ENCODE results near the gene SIK2. TPM values are rescaled to one million over a fixed set of nuclear protein-coding genes. Genes with fewer than 3 reads are reported as not detected.

Gene SIK2
- total RNA-seq, 1 experiment from 2014 or later = 13.0 TPM

DNA sequence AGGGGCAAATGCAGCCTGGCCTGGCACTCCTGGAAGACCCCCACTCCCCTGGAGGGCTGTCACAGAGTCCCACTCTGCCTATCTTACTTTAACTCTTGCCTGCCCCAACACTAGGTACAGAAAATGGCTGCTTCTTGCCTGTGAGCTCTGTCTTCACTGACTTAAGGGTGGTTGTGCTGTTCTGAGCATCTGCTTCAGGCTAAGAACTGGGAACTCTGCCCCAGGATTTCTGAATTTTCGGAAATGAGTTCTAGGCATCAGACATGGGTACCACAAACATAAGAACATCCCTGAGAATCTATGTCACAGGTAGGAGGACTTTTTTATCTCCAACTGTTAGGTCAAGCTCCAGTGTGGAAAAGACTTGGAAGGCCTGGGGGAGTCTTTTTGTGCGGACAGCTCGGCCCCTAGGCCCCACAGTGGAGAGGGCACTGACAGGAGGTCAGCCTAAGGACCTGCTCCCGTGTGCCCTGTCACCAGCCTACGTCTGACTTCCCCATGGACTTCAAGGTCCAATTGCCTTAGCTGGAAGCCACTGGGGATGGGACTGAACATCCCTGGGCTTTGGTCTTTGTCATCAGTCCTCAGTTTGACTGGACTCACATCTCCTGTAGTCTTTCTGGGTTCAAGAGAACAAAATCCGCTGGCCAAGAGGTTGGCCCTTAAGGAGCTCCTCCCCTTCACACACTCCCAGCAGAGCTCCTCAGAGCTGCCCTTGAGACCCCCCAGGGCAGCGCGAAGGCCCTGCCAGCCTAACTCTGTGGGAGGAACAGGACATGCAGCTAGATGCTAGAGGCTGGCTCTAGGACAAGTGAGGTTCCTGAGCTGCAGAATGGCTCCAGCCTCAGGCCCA is 132.1 kb downstream of the SIK2 start:
- POLR2A ChIA-PET = no interaction called here
- Histone ChIP-seq H3K9ac (ENCODE audit: low read length) (no peak overlapping the region), H3K4me2 (ENCODE audit: low read length) (no peak overlapping the region), H2AFZ (ENCODE audit: low read depth, low read length, poor library complexity, severe bottlenecking) (no peak overlapping the region), H3K79me2 (ENCODE audit: insufficient read depth, low read length) (no peaks in the 10 kb centered on the region), H3K9me2 (ENCODE audit: insufficient read depth) (no peaks in the 10 kb centered on the region), H3K27ac (ENCODE audit: low read depth, low read length) (no peak overlapping the region), H3K27me3 (ENCODE audit: insufficient read depth, low read length) (no peaks in the 10 kb centered on the region), H3K9me3 (ENCODE audit: control insufficient read depth in 1 of 2, insufficient read depth in 1 of 2, low read depth in 1 of 2, low read length in 2 of 2) (no peaks in the 10 kb centered on the region), H3K36me3 (ENCODE audit: control insufficient read depth in 1 of 2, insufficient read depth in 2 of 2, low read length in 2 of 2) (no peaks in the 10 kb centered on the region; a peak in 1 of 4 replicates), H3K4me3 (replicated peaks in 1 of 2; ENCODE audit: low read depth in 1 of 2, low read length in 2 of 2) (no peak overlapping the region), H3K4me1 (ENCODE audit: control insufficient read depth in 1 of 2, insufficient read depth in 2 of 2, low read length in 2 of 2) (peaks cover 0 to 19% of the 10 kb centered on the region in 2 experiments; a peak in 1 of 4 replicates), H4K20me1 (ENCODE audit: insufficient read depth) (no peaks in the 10 kb centered on the region)
- TF ChIP-seq ELF1 (IDR thresholded peaks at IDR 0.05; ENCODE audit: borderline replicate concordance, low read depth) (no peak), EGR1 (IDR thresholded peaks at IDR 0.05; ENCODE audit: low read depth) (no peak), EZH2 (IDR thresholded peaks at IDR 0.05) (no peak), POLR2A (IDR thresholded peaks at IDR 0.05; ENCODE audit: borderline replicate concordance, extremely low read depth, insufficient read depth, insufficient read length) (no peak), FOSL1 (IDR thresholded peaks at IDR 0.05; ENCODE audit: low read depth) (no peak), SIN3A (IDR thresholded peaks at IDR 0.05; ENCODE audit: low read depth) (no peak), CEBPB (IDR thresholded peaks at IDR 0.05; ENCODE audit: low read depth) (no peak), RAD21 (IDR thresholded peaks at IDR 0.05; ENCODE audit: low read depth) (no peak), JUND (IDR thresholded peaks at IDR 0.05) (no peak)
- TF ChIP-seq, protein P1, sequence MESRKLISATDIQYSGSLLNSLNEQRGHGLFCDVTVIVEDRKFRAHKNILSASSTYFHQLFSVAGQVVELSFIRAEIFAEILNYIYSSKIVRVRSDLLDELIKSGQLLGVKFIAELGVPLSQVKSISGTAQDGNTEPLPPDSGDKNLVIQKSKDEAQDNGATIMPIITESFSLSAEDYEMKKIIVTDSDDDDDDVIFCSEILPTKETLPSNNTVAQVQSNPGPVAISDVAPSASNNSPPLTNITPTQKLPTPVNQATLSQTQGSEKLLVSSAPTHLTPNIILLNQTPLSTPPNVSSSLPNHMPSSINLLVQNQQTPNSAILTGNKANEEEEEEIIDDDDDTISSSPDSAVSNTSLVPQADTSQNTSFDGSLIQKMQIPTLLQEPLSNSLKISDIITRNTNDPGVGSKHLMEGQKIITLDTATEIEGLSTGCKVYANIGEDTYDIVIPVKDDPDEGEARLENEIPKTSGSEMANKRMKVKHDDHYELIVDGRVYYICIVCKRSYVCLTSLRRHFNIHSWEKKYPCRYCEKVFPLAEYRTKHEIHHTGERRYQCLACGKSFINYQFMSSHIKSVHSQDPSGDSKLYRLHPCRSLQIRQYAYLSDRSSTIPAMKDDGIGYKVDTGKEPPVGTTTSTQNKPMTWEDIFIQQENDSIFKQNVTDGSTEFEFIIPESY (IDR thresholded peaks at IDR 0.05; ENCODE audit: extremely low read depth, insufficient replicate concordance, low read length) = no peak
- CTCF ChIA-PET = no interaction called here
- intact Hi-C loops (cut with micrococcal nuclease) = no loop called here
- no TSS peak for BruUV-seq (replicated peaks)
- DNase-seq (ENCODE audit: low read depth, low spot score) (no peak), ATAC-seq (no peak)
- RAD21 ChIA-PET (ENCODE audit: low non-redundant PET in 1 of 2, low total read pairs in 2 of 2, uncharacterized antibody in 2 of 2, unreplicated experiment in 2 of 2) = no interaction called here

All from HCT116 (cell line).